HG02852 (cell line): ENCODE measurements around the gene SMARCE1.

ENCODE experiments used
- ATAC-seq: cut with Tn5 transposase; IDR thresholded peaks from one replicate; pipeline ENCODE4 v1.9.1; 2021; ENCODE audit warnings: mild to moderate bottlenecking, moderate library complexity; ENCODE audit not compliant: unreplicated experiment

The SMARCE1 gene

GRCh38 chr17:40646791-40647623 lies 611 bp downstream of the SMARCE1 start:
- peak; percentile 34 for ATAC-seq

GRCh38 chr17:40645943-40646342 lies 1.7 kb downstream of the SMARCE1 start:
- ATAC-seq, result no peak

GRCh38 chr17:40645291-40645690 lies 2.3 kb downstream of the SMARCE1 start:
- no peak for ATAC-seq

GRCh38 chr17:40637931-40638330 lies 9.7 kb downstream of the SMARCE1 start:
- ATAC-seq, result no peak

GRCh38 chr17:40633871-40634270 lies 13.7 kb downstream of the SMARCE1 start:
- ATAC-seq, result no peak

GRCh38 chr17:40632216-40632615 lies 15.4 kb downstream of the SMARCE1 start:
- ATAC-seq, result no peak

- ATAC-seq, result no peak
These were observed 17.8 kb downstream of the SMARCE1 start for GRCh38 chr17:40629842-40630241.

- ATAC-seq, result no peak
These were observed 22.3 kb downstream of the SMARCE1 start for GRCh38 chr17:40625311-40625710.

- no peak for ATAC-seq
These were observed 24.0 kb downstream of the SMARCE1 start for GRCh38 chr17:40623419-40624210.

GRCh38 chr17:40622509-40622928 lies 25.1 kb downstream of the SMARCE1 start:
- no peak for ATAC-seq

- ATAC-seq, result no peak
These were observed 26.0 kb downstream of the SMARCE1 start for GRCh38 chr17:40621578-40621977.

- no peak for ATAC-seq
These were observed 26.6 kb downstream of the SMARCE1 start for GRCh38 chr17:40621019-40621418.

GRCh38 chr17:40618754-40619625 lies 28.6 kb downstream of the SMARCE1 start:
- no peak for ATAC-seq

GRCh38 chr17:40617678-40618240 lies 29.9 kb downstream of the SMARCE1 start:
- ATAC-seq, result no peak

- no peak for ATAC-seq
These were observed 31.0 kb downstream of the SMARCE1 start for GRCh38 chr17:40616592-40616991.

- no peak for ATAC-seq
These were observed 31.7 kb downstream of the SMARCE1 start for GRCh38 chr17:40615841-40616476.

GRCh38 chr17:40615068-40615840 lies 32.4 kb downstream of the SMARCE1 start:
- peak; percentile 70 for ATAC-seq

- ATAC-seq, result no peak
These were observed 33.1 kb downstream of the SMARCE1 start for GRCh38 chr17:40614431-40615067.
